ENCODE data around the gene KSR1.
"Not testable (repeated sequence)": the region's sequence is repeated elsewhere in the genome, so short reads cannot be mapped to it uniquely, and the experiment has no call there.

Gene KSR1

DNA sequence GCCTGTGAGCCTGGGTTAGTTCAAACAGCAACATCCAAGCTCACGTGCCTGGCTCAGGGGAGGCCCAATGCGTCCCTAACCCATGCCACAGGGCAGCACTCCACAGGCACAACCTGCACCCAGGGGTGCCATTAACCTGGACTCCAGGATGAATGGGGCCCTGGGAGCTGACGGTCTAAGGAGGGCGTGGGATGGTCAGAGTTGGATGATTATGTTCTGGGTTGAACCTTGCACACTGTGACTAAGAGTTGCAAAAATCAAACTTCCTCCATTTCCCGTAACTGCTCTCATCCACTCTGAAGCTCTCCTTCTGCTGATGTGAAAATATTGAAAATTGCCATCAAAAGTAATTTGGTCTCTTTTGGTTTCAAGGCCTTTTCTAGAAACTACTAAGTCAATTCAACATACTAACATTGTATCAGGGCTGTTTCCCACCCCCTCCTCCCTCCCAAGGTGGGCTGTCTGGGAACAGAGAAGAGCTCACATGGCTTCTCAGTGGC, 182.2 kb downstream of the KSR1 start:
- DNase-seq; H3K27ac ChIP-seq (ENCODE audit: insufficient read depth in 1 of 2, low read depth in 1 of 2, low read length in 2 of 2, poor library complexity in 1 of 2, severe bottlenecking in 2 of 2); POLR2A ChIA-PET; H3K9me3 ChIP-seq (ENCODE audit: control extremely low read depth in 1 of 5, control insufficient read depth in 4 of 5, insufficient read depth in 2 of 5, low read depth in 1 of 5, low read length in 4 of 5); H3K27me3 ChIP-seq (replicated peaks in 2 of 5; ENCODE audit: control insufficient read depth in 4 of 5, insufficient read depth in 5 of 5, low read length in 4 of 5); H3K4me3 ChIP-seq (ENCODE audit: control insufficient read depth in 1 of 7, extremely low read depth in 1 of 7, insufficient read depth in 4 of 7, low read depth in 2 of 7, low read length in 6 of 7): not testable (repeated sequence)
- H3K4me1 ChIP-seq (ENCODE audit: control extremely low read depth in 1 of 4, control insufficient read depth in 4 of 4, insufficient read depth in 4 of 4, low read length in 3 of 4): peaks cover 7 to 29% (median 26%) of the 10 kb centered on the region in 4 experiments
- peaks cover 4 to 42% (median 20%) of the 10 kb centered on the region in 4 experiments for H3K36me3 ChIP-seq (ENCODE audit: control insufficient read depth in 4 of 4, insufficient read depth in 4 of 4, low read length in 3 of 4)
- CTCF ChIA-PET: interaction anchor here (1.5 to 1.8 kb wide), 3 partner anchors 12 to 38 kb away, joined by 3 to 7 read pairs (median 6); no protein-coding TSS in a partner anchor
- WGBS (ENCODE audit: insufficient coverage): 100% methylated on average over 1 of the region's 5 CpGs

DNA sequence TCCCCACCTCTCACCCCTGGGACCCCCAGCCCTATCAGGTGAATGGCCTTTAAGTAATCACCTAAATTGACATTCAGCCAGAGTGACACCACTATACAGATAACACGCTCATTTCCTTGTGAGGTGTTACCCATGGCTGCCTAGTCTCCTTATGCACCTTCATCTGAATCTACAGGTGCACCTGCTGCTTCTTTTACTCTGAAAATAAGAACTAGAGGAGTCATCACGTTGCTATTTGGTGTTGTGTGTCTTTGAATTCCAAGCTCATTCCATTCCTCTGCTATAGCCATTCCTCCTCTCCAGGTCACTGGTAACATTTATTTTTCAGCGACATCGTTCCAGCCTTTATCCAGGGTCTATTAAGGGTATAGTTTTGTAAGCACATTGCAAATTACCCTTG, 184.5 kb downstream of the KSR1 start:
- no peak for DNase-seq
- ChIA-PET CTCF (interaction anchor here (0.8 to 2.3 kb wide), 6 partner anchors 10 to 36 kb away, joined by 3 to 12 read pairs (median 4); no protein-coding TSS in a partner anchor), POLR2A (no interaction called here)

GRCh38 chr17:27644586-27644985, 188.3 kb downstream of the KSR1 start:
- Histone ChIP-seq H3K4me3 (ENCODE audit: control insufficient read depth in 1 of 7, extremely low read depth in 1 of 7, insufficient read depth in 4 of 7, low read depth in 2 of 7, low read length in 6 of 7) (no peak overlapping the region), H3K36me3 (ENCODE audit: control insufficient read depth in 4 of 4, insufficient read depth in 4 of 4, low read length in 3 of 4) (peaks cover 11 to 76% (median 44%) of the 10 kb centered on the region in 4 experiments), H3K9me3 (ENCODE audit: control extremely low read depth in 1 of 5, control insufficient read depth in 4 of 5, insufficient read depth in 2 of 5, low read depth in 1 of 5, low read length in 4 of 5) (no peaks in the 10 kb centered on the region), H3K4me1 (ENCODE audit: control extremely low read depth in 1 of 4, control insufficient read depth in 4 of 4, insufficient read depth in 4 of 4, low read length in 3 of 4) (no peaks in the 10 kb centered on the region), H3K27me3 (replicated peaks in 2 of 5; ENCODE audit: control insufficient read depth in 4 of 5, insufficient read depth in 5 of 5, low read length in 4 of 5) (no peaks in the 10 kb centered on the region), H3K27ac (ENCODE audit: insufficient read depth in 1 of 2, low read depth in 1 of 2, low read length in 2 of 2, poor library complexity in 1 of 2, severe bottlenecking in 2 of 2) (no peak overlapping the region)
- WGBS (ENCODE audit: insufficient coverage): 100% methylated on average over 4 of the region's 9 CpGs
- no peak for DNase-seq
- ChIA-PET POLR2A (no interaction called here), CTCF (interaction anchor here (1.0 kb wide), 1 partner anchor 37 kb away, joined by 3 read pairs; no protein-coding TSS in a partner anchor)

More for the DNA sequence above, 184.5 kb downstream of the KSR1 start:
- Histone ChIP-seq H3K27ac (ENCODE audit: insufficient read depth in 1 of 2, low read depth in 1 of 2, low read length in 2 of 2, poor library complexity in 1 of 2, severe bottlenecking in 2 of 2) (no peak overlapping the region), H3K36me3 (ENCODE audit: control insufficient read depth in 4 of 4, insufficient read depth in 4 of 4, low read length in 3 of 4) (peaks cover 4 to 57% (median 26%) of the 10 kb centered on the region in 4 experiments), H3K9me3 (ENCODE audit: control extremely low read depth in 1 of 5, control insufficient read depth in 4 of 5, insufficient read depth in 2 of 5, low read depth in 1 of 5, low read length in 4 of 5) (no peaks in the 10 kb centered on the region), H3K4me3 (ENCODE audit: control insufficient read depth in 1 of 7, extremely low read depth in 1 of 7, insufficient read depth in 4 of 7, low read depth in 2 of 7, low read length in 6 of 7) (no peak overlapping the region), H3K4me1 (ENCODE audit: control extremely low read depth in 1 of 4, control insufficient read depth in 4 of 4, insufficient read depth in 4 of 4, low read length in 3 of 4) (peaks cover 0 to 6% (median 4%) of the 10 kb centered on the region in 4 experiments), H3K27me3 (replicated peaks in 2 of 5; ENCODE audit: control insufficient read depth in 4 of 5, insufficient read depth in 5 of 5, low read length in 4 of 5) (no peaks in the 10 kb centered on the region)
- 100% methylated on average over 1 of the region's 4 CpGs for WGBS (ENCODE audit: insufficient coverage)

DNA sequence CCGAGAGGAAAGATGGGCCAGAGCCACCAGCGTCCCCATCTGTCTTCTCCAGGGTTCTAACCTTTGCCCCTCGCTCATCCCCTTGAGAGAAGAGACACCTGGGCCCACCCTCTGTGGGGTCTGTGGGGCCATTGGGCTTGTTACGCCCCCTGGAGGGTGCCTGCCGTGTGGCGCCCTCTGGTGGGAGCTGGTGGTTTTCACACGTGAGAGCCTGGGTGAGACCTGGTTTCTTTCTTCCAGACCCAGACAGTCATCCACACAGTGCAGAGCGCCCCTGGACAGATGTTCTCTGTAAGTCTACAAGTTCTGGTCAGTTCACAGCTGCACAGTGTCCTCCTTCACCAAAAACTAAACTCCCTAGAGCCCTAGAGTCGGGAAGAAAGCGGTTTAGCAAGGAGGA, 189.4 kb downstream of the KSR1 start:
- CTCF ChIA-PET: interaction anchor here (1.0 to 2.0 kb wide), 8 partner anchors 14 to 114 kb away, joined by 3 to 10 read pairs (median 6); no protein-coding TSS in a partner anchor
- peaks cover 8 to 71% (median 39%) of the 10 kb centered on the region in 4 experiments for H3K36me3 ChIP-seq (ENCODE audit: control insufficient read depth in 4 of 4, insufficient read depth in 4 of 4, low read length in 3 of 4)
- H3K4me1 ChIP-seq (ENCODE audit: control extremely low read depth in 1 of 4, control insufficient read depth in 4 of 4, insufficient read depth in 4 of 4, low read length in 3 of 4); DNase-seq; H3K27me3 ChIP-seq (replicated peaks in 2 of 5; ENCODE audit: control insufficient read depth in 4 of 5, insufficient read depth in 5 of 5, low read length in 4 of 5); H3K9me3 ChIP-seq (ENCODE audit: control extremely low read depth in 1 of 5, control insufficient read depth in 4 of 5, insufficient read depth in 2 of 5, low read depth in 1 of 5, low read length in 4 of 5); H3K4me3 ChIP-seq (ENCODE audit: control insufficient read depth in 1 of 7, extremely low read depth in 1 of 7, insufficient read depth in 4 of 7, low read depth in 2 of 7, low read length in 6 of 7); H3K27ac ChIP-seq (ENCODE audit: insufficient read depth in 1 of 2, low read depth in 1 of 2, low read length in 2 of 2, poor library complexity in 1 of 2, severe bottlenecking in 2 of 2); POLR2A ChIA-PET: not testable (repeated sequence)
- WGBS (ENCODE audit: insufficient coverage): 94% methylated on average over 2 of the region's 10 CpGs

DNA sequence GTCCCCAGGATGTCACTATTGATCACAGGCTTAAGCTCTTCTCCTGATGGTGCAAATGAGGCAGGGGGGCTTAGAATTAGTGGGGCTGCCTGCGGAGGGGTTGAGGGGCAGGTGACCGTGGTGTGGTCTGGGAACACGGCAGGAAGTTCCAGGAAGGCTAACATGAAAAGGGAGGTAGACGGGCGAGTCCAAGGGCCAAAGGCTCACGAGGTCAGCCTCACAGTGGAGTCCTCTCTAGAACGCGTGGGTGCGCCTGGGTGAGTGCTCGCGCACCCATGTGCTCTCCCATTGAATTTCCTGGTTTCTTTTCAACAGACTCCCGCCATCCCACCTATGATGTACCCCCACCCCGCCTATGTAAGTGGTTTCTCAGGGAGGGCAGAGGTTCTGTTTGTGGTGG, 190.0 kb downstream of the KSR1 start:
- H3K9me3 ChIP-seq (ENCODE audit: control extremely low read depth in 1 of 5, control insufficient read depth in 4 of 5, insufficient read depth in 2 of 5, low read depth in 1 of 5, low read length in 4 of 5): no peaks in the 10 kb centered on the region
- H3K4me3 ChIP-seq (ENCODE audit: control insufficient read depth in 1 of 7, extremely low read depth in 1 of 7, insufficient read depth in 4 of 7, low read depth in 2 of 7, low read length in 6 of 7): no peak overlapping the region
- no peak overlapping the region for H3K27ac ChIP-seq (ENCODE audit: insufficient read depth in 1 of 2, low read depth in 1 of 2, low read length in 2 of 2, poor library complexity in 1 of 2, severe bottlenecking in 2 of 2)
- ChIA-PET POLR2A (no interaction called here), CTCF (interaction anchor here (1.0 to 2.0 kb wide), 9 partner anchors 14 to 409 kb away, joined by 3 to 10 read pairs (median 4); no protein-coding TSS in a partner anchor)
- H3K36me3 ChIP-seq (ENCODE audit: control insufficient read depth in 4 of 4, insufficient read depth in 4 of 4, low read length in 3 of 4): peaks cover 8 to 65% (median 33%) of the 10 kb centered on the region in 4 experiments
- 96% methylated on average over 5 of the region's 13 CpGs for WGBS (ENCODE audit: insufficient coverage)
- H3K4me1 ChIP-seq (ENCODE audit: control extremely low read depth in 1 of 4, control insufficient read depth in 4 of 4, insufficient read depth in 4 of 4, low read length in 3 of 4): no peaks in the 10 kb centered on the region
- DNase-seq: no peak
- H3K27me3 ChIP-seq (replicated peaks in 2 of 5; ENCODE audit: control insufficient read depth in 4 of 5, insufficient read depth in 5 of 5, low read length in 4 of 5): no peaks in the 10 kb centered on the region

GRCh38 chr17:27647765-27648164, 191.5 kb downstream of the KSR1 start:
- 85% methylated on average over 8 of the region's 9 CpGs for WGBS (ENCODE audit: insufficient coverage)
- no peak overlapping the region for H3K4me3 ChIP-seq (ENCODE audit: control insufficient read depth in 1 of 7, extremely low read depth in 1 of 7, insufficient read depth in 4 of 7, low read depth in 2 of 7, low read length in 6 of 7)
- H3K27ac ChIP-seq (ENCODE audit: insufficient read depth in 1 of 2, low read depth in 1 of 2, low read length in 2 of 2, poor library complexity in 1 of 2, severe bottlenecking in 2 of 2): no peak overlapping the region
- no peaks in the 10 kb centered on the region for H3K4me1 ChIP-seq (ENCODE audit: control extremely low read depth in 1 of 4, control insufficient read depth in 4 of 4, insufficient read depth in 4 of 4, low read length in 3 of 4)
- no peaks in the 10 kb centered on the region for H3K9me3 ChIP-seq (ENCODE audit: control extremely low read depth in 1 of 5, control insufficient read depth in 4 of 5, insufficient read depth in 2 of 5, low read depth in 1 of 5, low read length in 4 of 5)
- ChIA-PET POLR2A (no interaction called here), CTCF (interaction anchor here (0.9 to 10.8 kb wide), 10 partner anchors 16 to 411 kb away, joined by 3 to 97 read pairs (median 4); no protein-coding TSS in a partner anchor)
- DNase-seq: no peak
- H3K27me3 ChIP-seq (replicated peaks in 2 of 5; ENCODE audit: control insufficient read depth in 4 of 5, insufficient read depth in 5 of 5, low read length in 4 of 5): no peaks in the 10 kb centered on the region
- peaks cover 8 to 54% (median 30%) of the 10 kb centered on the region in 4 experiments for H3K36me3 ChIP-seq (ENCODE audit: control insufficient read depth in 4 of 4, insufficient read depth in 4 of 4, low read length in 3 of 4)

GRCh38 chr17:27649111-27649571, 192.9 kb downstream of the KSR1 start:
- H3K36me3 ChIP-seq (ENCODE audit: control insufficient read depth in 4 of 4, insufficient read depth in 4 of 4, low read length in 3 of 4): peaks cover 8 to 48% (median 25%) of the 10 kb centered on the region in 4 experiments
- CTCF ChIA-PET: interaction anchor here (1.3 to 10.8 kb wide), 3 partner anchors 40 to 231 kb away, joined by 3 to 97 read pairs (median 84); no protein-coding TSS in a partner anchor
- DNase-seq; H3K27me3 ChIP-seq (replicated peaks in 2 of 5; ENCODE audit: control insufficient read depth in 4 of 5, insufficient read depth in 5 of 5, low read length in 4 of 5); H3K27ac ChIP-seq (ENCODE audit: insufficient read depth in 1 of 2, low read depth in 1 of 2, low read length in 2 of 2, poor library complexity in 1 of 2, severe bottlenecking in 2 of 2); H3K4me1 ChIP-seq (ENCODE audit: control extremely low read depth in 1 of 4, control insufficient read depth in 4 of 4, insufficient read depth in 4 of 4, low read length in 3 of 4); H3K9me3 ChIP-seq (ENCODE audit: control extremely low read depth in 1 of 5, control insufficient read depth in 4 of 5, insufficient read depth in 2 of 5, low read depth in 1 of 5, low read length in 4 of 5); POLR2A ChIA-PET; H3K4me3 ChIP-seq (ENCODE audit: control insufficient read depth in 1 of 7, extremely low read depth in 1 of 7, insufficient read depth in 4 of 7, low read depth in 2 of 7, low read length in 6 of 7): not testable (repeated sequence)
- WGBS (ENCODE audit: insufficient coverage): 85% methylated on average over 2 of the region's 5 CpGs

All from common myeloid progenitor, CD34-positive (primary cell).